Trophoblast cell (in vitro differentiated cells and primary cell): ENCODE measurements around the gene TFF3.

Source experiments
- DNase-seq, 2 donors: peaks; one replicate each; pipeline ENCODE4 v3.0.0-alpha.2; 2016
- H2AFZ ChIP-seq: 2 replicates; pipeline ENCODE4 v1.6.1; 2013; ENCODE audit warnings: low read length, moderate library complexity, mild to moderate bottlenecking; ENCODE audit not compliant: insufficient read depth, poor library complexity
- H2AK5ac ChIP-seq: 2 replicates; pipeline ENCODE4 v1.6.1; 2013; ENCODE audit warnings: mild to moderate bottlenecking, low read length
- H2BK120ac ChIP-seq: 2 replicates; pipeline ENCODE4 v1.6.1; 2013; ENCODE audit warnings: low read length, mild to moderate bottlenecking, moderate library complexity; ENCODE audit not compliant: insufficient read depth, poor library complexity
- H2BK12ac ChIP-seq: 2 replicates; pipeline ENCODE4 v1.6.1; 2013; ENCODE audit warnings: mild to moderate bottlenecking, low read length, moderate library complexity
- H2BK5ac ChIP-seq: 2 replicates; pipeline ENCODE4 v1.6.1; 2013; ENCODE audit warnings: low read length, low read depth, moderate library complexity, mild to moderate bottlenecking; ENCODE audit not compliant: poor library complexity
- H3K14ac ChIP-seq: 2 replicates; pipeline ENCODE4 v1.6.1; 2013; ENCODE audit warnings: mild to moderate bottlenecking, low read length
- H3K18ac ChIP-seq: 2 replicates; pipeline ENCODE4 v1.6.1; 2013; ENCODE audit warnings: mild to moderate bottlenecking, low read length
- H3K23ac ChIP-seq: 2 replicates; pipeline ENCODE4 v1.6.1; 2013; ENCODE audit warnings: low read length
- H3K27ac ChIP-seq: 2 replicates; pipeline ENCODE4 v1.5.1; 2013; ENCODE audit warnings: low read depth, mild to moderate bottlenecking, inconsistent platforms, low read length, moderate library complexity
- H3K27me3 ChIP-seq: 2 replicates; pipeline ENCODE4 v1.6.1; 2013; ENCODE audit warnings: inconsistent platforms, mild to moderate bottlenecking, low read length, moderate library complexity; ENCODE audit not compliant: insufficient read depth
- H3K36me3 ChIP-seq, 2 experiments: 1 replicate in 1 of 2; 2 replicates in 1 of 2; pipeline ENCODE4 v1.6.1; 2013; ENCODE audit warnings: low read length in 2 of 2, mild to moderate bottlenecking in 2 of 2, moderate library complexity in 1 of 2; ENCODE audit not compliant: insufficient read depth in 2 of 2, control insufficient read depth in 1 of 2
- H3K4ac ChIP-seq: 2 replicates; pipeline ENCODE4 v1.6.1; 2013; ENCODE audit warnings: low read depth, mild to moderate bottlenecking, low read length, moderate library complexity
- H3K4me1 ChIP-seq, 2 experiments: 1 replicate in 1 of 2; 2 replicates in 1 of 2; pipeline ENCODE4 v1.6.1; 2013; ENCODE audit warnings: low read length in 2 of 2, mild to moderate bottlenecking in 2 of 2, moderate library complexity in 1 of 2; ENCODE audit not compliant: insufficient read depth in 2 of 2, control insufficient read depth in 1 of 2
- H3K4me2 ChIP-seq: 2 replicates; pipeline ENCODE4 v1.6.1; 2013; ENCODE audit warnings: inconsistent platforms, mild to moderate bottlenecking, low read length, moderate library complexity
- H3K4me3 ChIP-seq: 2 replicates; pipeline ENCODE4 v1.5.1; 2013; ENCODE audit warnings: mild to moderate bottlenecking, low read depth, low read length, inconsistent platforms
- H3K79me1 ChIP-seq: one replicate; pipeline ENCODE4 v1.6.1; 2013; ENCODE audit warnings: low read length
- H3K79me2 ChIP-seq: 2 replicates; pipeline ENCODE4 v1.6.1; 2013; ENCODE audit warnings: low read length, mild to moderate bottlenecking; ENCODE audit not compliant: control insufficient read depth, insufficient read depth, poor library complexity
- H3K9ac ChIP-seq: 2 replicates; pipeline ENCODE4 v1.6.1; 2013; ENCODE audit warnings: mild to moderate bottlenecking, low read length
- H3K9me3 ChIP-seq: 2 replicates; pipeline ENCODE4 v1.6.1; 2013; ENCODE audit warnings: low read depth, mild to moderate bottlenecking, control low read depth, inconsistent platforms, low read length; ENCODE audit not compliant: insufficient read depth
- H4K12ac ChIP-seq: 2 replicates; pipeline ENCODE4 v1.6.1; 2013; ENCODE audit warnings: low read depth, mild to moderate bottlenecking, low read length, moderate library complexity
- H4K8ac ChIP-seq: 2 replicates; pipeline ENCODE4 v1.6.1; 2013; ENCODE audit warnings: low read depth, mild to moderate bottlenecking, low read length, moderate library complexity
- H4K91ac ChIP-seq: one replicate; pipeline ENCODE4 v1.6.1; 2013; ENCODE audit warnings: low read depth, mild to moderate bottlenecking, low read length, moderate library complexity
- WGBS: extraction: QIAGEN DNeasy Blood & Tissue Kit; methylation state at CpG from one replicate; pipeline ENCODE4 v1.1.7; 2013; ENCODE audit warnings: missing lambda C conversion rate; ENCODE audit not compliant: insufficient read length, insufficient coverage; ENCODE audit errors: extremely low coverage; 5-methylcytosine and 5-hydroxymethylcytosine counted together

TFF3 gene

GRCh38 chr21:42319376-42319775 is 4.2 kb upstream of the TFF3 start:
- H3K4me3 ChIP-seq: no peak overlapping the region
- H3K79me1 ChIP-seq: no peaks in the 10 kb centered on the region
- no peak overlapping the region for H4K12ac ChIP-seq
- no peaks in the 10 kb centered on the region for H3K79me2 ChIP-seq
- no peak overlapping the region for H3K18ac ChIP-seq
- no peak overlapping the region for H2BK5ac ChIP-seq
- no peak overlapping the region for H2BK120ac ChIP-seq
- no peak overlapping the region for H3K4ac ChIP-seq
- H3K9ac ChIP-seq: no peak overlapping the region
- H3K27ac ChIP-seq: no peak overlapping the region
- no peak overlapping the region for H3K23ac ChIP-seq
- no peak overlapping the region for H4K91ac ChIP-seq
- no peak overlapping the region for H2AFZ ChIP-seq
- no peak overlapping the region for H2AK5ac ChIP-seq
- no peak overlapping the region for H4K8ac ChIP-seq
- H2BK12ac ChIP-seq: no peak overlapping the region
- no peaks in the 10 kb centered on the region for H3K27me3 ChIP-seq
- H3K36me3 ChIP-seq: no peaks in the 10 kb centered on the region
- no peak for DNase-seq
- no peaks in the 10 kb centered on the region for H3K9me3 ChIP-seq
- H3K4me2 ChIP-seq: no peak overlapping the region
- H3K4me1 ChIP-seq: no peaks in the 10 kb centered on the region
- no CpG with 5 or more reads among the region's 10 CpGs for WGBS
- no peak overlapping the region for H3K14ac ChIP-seq

- Histone ChIP-seq H2AFZ (no peak overlapping the region), H3K18ac (no peak overlapping the region), H2AK5ac (no peak overlapping the region), H4K91ac (no peak overlapping the region), H3K4me3 (no peak overlapping the region), H3K79me1 (no peaks in the 10 kb centered on the region), H3K4ac (no peak overlapping the region), H2BK12ac (no peak overlapping the region), H2BK5ac (no peak overlapping the region), H3K4me2 (no peak overlapping the region), H3K36me3 (no peaks in the 10 kb centered on the region), H3K14ac (no peak overlapping the region), H2BK120ac (no peak overlapping the region), H3K79me2 (no peaks in the 10 kb centered on the region), H3K27ac (no peak overlapping the region), H3K23ac (no peak overlapping the region), H3K9ac (no peak overlapping the region), H3K4me1 (no peaks in the 10 kb centered on the region), H4K12ac (no peak overlapping the region), H3K9me3 (no peaks in the 10 kb centered on the region), H3K27me3 (no peaks in the 10 kb centered on the region), H4K8ac (no peak overlapping the region)
- no peak for DNase-seq
- WGBS: no CpG with 5 or more reads among the region's 20 CpGs
Measured at GRCh38 chr21:42317826-42318746, 2.9 kb upstream of the TFF3 start.

- no peak overlapping the region for H3K4ac ChIP-seq
- H3K4me3 ChIP-seq: no peak overlapping the region
- no peak overlapping the region for H3K9ac ChIP-seq
- H2BK120ac ChIP-seq: no peak overlapping the region
- no peak overlapping the region for H4K8ac ChIP-seq
- no peaks in the 10 kb centered on the region for H3K36me3 ChIP-seq
- no peak overlapping the region for H2BK5ac ChIP-seq
- H2BK12ac ChIP-seq: no peak overlapping the region
- no peaks in the 10 kb centered on the region for H3K27me3 ChIP-seq
- no peaks in the 10 kb centered on the region for H3K4me1 ChIP-seq
- H3K4me2 ChIP-seq: no peak overlapping the region
- WGBS: no CpG with 5 or more reads among the region's 8 CpGs
- no peaks in the 10 kb centered on the region for H3K79me1 ChIP-seq
- H3K23ac ChIP-seq: no peak overlapping the region
- H3K18ac ChIP-seq: no peak overlapping the region
- no peak overlapping the region for H2AFZ ChIP-seq
- no peak overlapping the region for H4K12ac ChIP-seq
- H3K27ac ChIP-seq: no peak overlapping the region
- no peaks in the 10 kb centered on the region for H3K9me3 ChIP-seq
- no peaks in the 10 kb centered on the region for H3K79me2 ChIP-seq
- no peak overlapping the region for H3K14ac ChIP-seq
- no peak for DNase-seq
- no peak overlapping the region for H4K91ac ChIP-seq
- H2AK5ac ChIP-seq: no peak overlapping the region
Measured at GRCh38 chr21:42317341-42317741, 2.1 kb upstream of the TFF3 start.

GRCh38 chr21:42316891-42317290 is 1.7 kb upstream of the TFF3 start:
- Histone ChIP-seq H3K18ac (no peak overlapping the region), H3K27me3 (no peaks in the 10 kb centered on the region), H3K27ac (no peak overlapping the region), H3K23ac (no peak overlapping the region), H3K4me3 (no peak overlapping the region), H3K79me1 (no peaks in the 10 kb centered on the region), H3K14ac (no peak overlapping the region), H2BK5ac (no peak overlapping the region), H3K4ac (no peak overlapping the region), H2BK12ac (no peak overlapping the region), H3K4me1 (no peaks in the 10 kb centered on the region), H3K9ac (no peak overlapping the region), H2AFZ (no peak overlapping the region), H2AK5ac (no peak overlapping the region), H3K36me3 (no peaks in the 10 kb centered on the region), H4K91ac (no peak overlapping the region), H4K8ac (no peak overlapping the region), H3K4me2 (no peak overlapping the region), H3K9me3 (no peaks in the 10 kb centered on the region), H2BK120ac (no peak overlapping the region), H3K79me2 (no peaks in the 10 kb centered on the region), H4K12ac (no peak overlapping the region)
- DNase-seq: no peak
- no CpG with 5 or more reads among the region's 16 CpGs for WGBS
